Omental fat pad (tissue), 4 donors: ENCODE measurements around the gene FBXO39. TPM values are rescaled to one million over a fixed set of nuclear protein-coding genes. Genes with fewer than 3 reads are reported as not detected.
"Not testable (repeated sequence)": the region's sequence is repeated elsewhere in the genome, so short reads cannot be mapped to it uniquely, and the experiment has no call there.

Source experiments
- ATAC-seq: fragments of 150-250 bp; one replicate; pipeline ENCODE4 v1.9.1; 2016; ENCODE audit warnings: mild to moderate bottlenecking, moderate library complexity; ENCODE audit not compliant: low FRiP score
- DNase-seq: peaks from one replicate; pipeline ENCODE4 v3.0.0-alpha.2; 2019; ENCODE audit warnings: low spot score
- total RNA-seq, 4 donors: library from RNA; depleted of rRNA; stranded (reverse); fragments of >200 nt; gene quantifications; one replicate each; pipeline ENCODE4 v1.1.0, GENCODE V29; 2016
- TF ChIP-seq, protein P1 (sequence below), 3 donors: fragments of 450-650 bp; IDR thresholded peaks; one replicate each; pipeline ENCODE4 v1.5.1; 2016 to 2017; ENCODE audit warnings: antibody characterized with exemption in 3 of 3, mild to moderate bottlenecking in 3 of 3, moderate library complexity in 2 of 3

The FBXO39 gene
- total RNA-seq, 4 donors from 2014 or later: 0.75 to 1.1 (median 1.0) TPM; not detected in 1

GRCh38 chr17:6772016-6772415 lies 4.0 kb upstream of the FBXO39 start:
- TF ChIP-seq, protein P1, sequence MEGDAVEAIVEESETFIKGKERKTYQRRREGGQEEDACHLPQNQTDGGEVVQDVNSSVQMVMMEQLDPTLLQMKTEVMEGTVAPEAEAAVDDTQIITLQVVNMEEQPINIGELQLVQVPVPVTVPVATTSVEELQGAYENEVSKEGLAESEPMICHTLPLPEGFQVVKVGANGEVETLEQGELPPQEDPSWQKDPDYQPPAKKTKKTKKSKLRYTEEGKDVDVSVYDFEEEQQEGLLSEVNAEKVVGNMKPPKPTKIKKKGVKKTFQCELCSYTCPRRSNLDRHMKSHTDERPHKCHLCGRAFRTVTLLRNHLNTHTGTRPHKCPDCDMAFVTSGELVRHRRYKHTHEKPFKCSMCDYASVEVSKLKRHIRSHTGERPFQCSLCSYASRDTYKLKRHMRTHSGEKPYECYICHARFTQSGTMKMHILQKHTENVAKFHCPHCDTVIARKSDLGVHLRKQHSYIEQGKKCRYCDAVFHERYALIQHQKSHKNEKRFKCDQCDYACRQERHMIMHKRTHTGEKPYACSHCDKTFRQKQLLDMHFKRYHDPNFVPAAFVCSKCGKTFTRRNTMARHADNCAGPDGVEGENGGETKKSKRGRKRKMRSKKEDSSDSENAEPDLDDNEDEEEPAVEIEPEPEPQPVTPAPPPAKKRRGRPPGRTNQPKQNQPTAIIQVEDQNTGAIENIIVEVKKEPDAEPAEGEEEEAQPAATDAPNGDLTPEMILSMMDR (IDR thresholded peaks at IDR 0.05): no peak
- no peak for ATAC-seq
- no peak for DNase-seq

DNA sequence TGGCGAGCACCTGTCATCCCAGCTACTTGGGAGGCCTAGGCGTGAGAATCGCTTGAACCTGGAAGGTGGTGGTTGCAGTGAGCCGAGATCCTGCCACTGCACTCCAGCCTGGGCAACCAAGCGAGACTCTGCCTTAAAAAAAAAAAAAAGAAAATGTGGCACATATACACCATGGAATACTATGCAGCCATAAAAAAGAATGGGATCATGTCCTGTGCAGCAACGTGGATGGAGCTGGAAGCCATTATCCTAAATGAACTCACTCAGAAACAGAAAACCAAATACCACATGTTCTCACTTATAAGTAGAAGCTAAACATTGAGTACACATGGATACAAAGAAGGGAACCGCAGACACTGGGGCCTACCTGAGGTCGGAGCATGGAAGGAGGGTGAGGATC lies 1.1 kb upstream of the FBXO39 start:
- ATAC-seq: not testable (repeated sequence)

GRCh38 chr17:6779411-6779810 lies 3.4 kb downstream of the FBXO39 start:
- DNase-seq: no peak
- TF ChIP-seq, protein P1 (IDR thresholded peaks at IDR 0.05): no peak
- no peak for ATAC-seq

More for the DNA sequence above, 1.1 kb upstream of the FBXO39 start:
- DNase-seq: not testable (repeated sequence)

DNA sequence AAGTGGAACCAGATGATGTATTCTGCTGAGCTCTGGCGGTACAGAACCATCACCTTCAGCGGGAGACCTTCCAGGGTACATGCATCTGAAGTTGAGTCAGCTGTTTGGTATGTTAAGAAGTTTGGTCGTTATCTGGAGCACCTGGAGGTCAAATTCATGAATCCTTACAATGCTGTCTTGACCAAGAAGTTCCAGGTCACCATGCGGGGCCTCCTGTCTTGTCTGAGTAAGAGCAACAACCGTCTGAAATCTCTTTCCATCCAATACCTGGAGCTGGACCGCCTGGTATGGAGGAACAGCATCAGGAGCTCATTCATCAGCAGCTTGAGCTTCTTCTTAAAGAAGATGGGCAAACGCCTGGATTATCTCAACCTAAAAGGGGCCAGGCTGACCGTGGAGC lies 4.0 kb downstream of the FBXO39 start:
- ATAC-seq: no peak
- TF ChIP-seq, protein P1 (IDR thresholded peaks at IDR 0.05): no peak
- no peak for DNase-seq

DNA sequence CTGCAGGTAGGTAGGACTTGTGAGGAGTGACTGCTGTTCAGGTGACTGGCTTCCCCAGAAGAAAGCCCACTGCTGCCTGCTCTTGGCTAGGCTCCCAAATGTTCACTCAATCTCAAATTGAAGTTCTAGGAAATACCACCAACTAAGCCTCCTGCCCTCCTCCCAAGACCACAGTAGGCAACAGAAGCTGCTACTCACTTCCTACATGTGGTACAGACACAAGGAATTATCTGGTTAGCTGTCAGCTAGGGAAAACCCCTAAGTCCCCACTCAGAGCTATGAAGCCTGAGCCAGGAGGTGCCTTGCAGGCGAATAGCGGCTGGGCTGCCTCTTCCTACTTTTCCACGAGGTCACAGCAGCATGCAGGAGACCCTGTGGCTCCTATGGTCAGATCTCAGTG lies 4.9 kb downstream of the FBXO39 start:
- TF ChIP-seq, protein P1 (IDR thresholded peaks at IDR 0.05): no peak
- ATAC-seq (no peak), DNase-seq (no peak)

GRCh38 chr17:6782244-6782643 lies 6.2 kb downstream of the FBXO39 start:
- DNase-seq: no peak
- TF ChIP-seq, protein P1 (IDR thresholded peaks at IDR 0.05): no peak
- ATAC-seq: no peak

GRCh38 chr17:6786618-6787017 lies 10.6 kb downstream of the FBXO39 start:
- ATAC-seq (no peak), DNase-seq (no peak)
- TF ChIP-seq, protein P1 (IDR thresholded peaks at IDR 0.05): no peak
